NCI-H774 (cell line): ENCODE results near the gene MAML3.

Source experiments
- DNase-seq: peaks from one replicate; lab custom pipeline; 2025; lab: John Stamatoyannopoulos, UW

MAML3 gene

GRCh38 chr4:140003876-140004548 is 150.0 kb downstream of the MAML3 start:
- no peak for DNase-seq

DNA sequence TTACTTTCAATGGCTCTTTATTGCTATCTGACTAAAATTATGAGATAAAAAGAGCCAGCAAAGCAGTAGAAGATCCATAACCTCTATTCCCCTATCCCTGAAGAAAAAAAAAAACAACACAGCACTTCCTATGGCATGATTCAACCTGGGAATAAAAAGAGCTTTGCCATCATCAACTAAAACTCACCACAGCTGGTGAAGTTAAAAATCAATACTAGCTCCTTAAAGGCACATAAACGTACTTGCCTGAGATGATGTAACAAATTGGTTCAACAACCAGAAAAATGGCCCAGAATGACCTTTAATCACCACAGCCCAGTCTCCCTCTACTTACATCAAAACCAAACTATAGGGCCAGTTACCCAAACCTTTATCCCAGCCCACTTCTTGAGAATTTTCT is 153.8 kb downstream of the MAML3 start:
- no peak for DNase-seq

- DNase-seq: no peak
Measured at GRCh38 chr4:139988863-139989765, 164.9 kb downstream of the MAML3 start.

- DNase-seq: no peak
Measured at GRCh38 chr4:139987502-139987850, 166.5 kb downstream of the MAML3 start.

- DNase-seq: no peak
Measured at GRCh38 chr4:139986689-139987501, 167.1 kb downstream of the MAML3 start.

DNA sequence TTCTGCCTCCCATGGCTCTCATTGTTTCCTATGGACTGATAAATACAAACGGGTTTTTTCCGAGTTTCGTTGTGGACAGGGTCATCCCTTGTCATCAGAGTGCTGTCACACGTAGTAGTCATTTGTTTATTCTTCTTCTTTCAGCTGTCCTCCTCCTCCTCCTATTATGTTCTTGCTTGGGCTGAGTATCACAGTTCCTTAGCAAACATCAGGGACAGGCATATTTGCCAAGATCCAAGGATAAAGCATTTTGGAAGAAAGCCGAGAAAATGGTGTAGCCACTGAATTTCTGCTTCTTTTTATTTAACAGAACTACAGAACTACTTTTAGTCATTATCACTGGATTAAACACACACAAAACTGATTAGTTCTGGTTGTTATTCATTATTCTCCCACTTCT is 167.9 kb downstream of the MAML3 start:
- no peak for DNase-seq

DNA sequence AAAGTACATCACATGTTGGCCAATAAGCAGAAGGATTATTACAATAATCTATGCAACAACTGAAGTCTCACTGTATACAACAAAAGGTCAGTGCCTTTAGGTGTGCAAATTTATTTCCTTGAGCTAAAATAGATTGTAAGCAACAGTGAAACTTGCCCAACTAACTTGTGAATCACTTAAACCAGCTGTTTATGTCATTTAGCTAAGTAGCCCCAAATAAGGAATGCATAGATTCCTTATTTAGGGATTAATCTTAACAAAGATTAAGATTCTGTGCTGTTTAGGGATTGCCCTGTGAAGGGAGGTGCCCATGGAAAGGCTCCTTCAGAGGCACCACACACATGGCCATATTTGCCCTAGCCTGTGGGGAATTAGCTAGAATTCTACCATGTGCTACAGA is 168.6 kb downstream of the MAML3 start:
- DNase-seq: no peak

DNA sequence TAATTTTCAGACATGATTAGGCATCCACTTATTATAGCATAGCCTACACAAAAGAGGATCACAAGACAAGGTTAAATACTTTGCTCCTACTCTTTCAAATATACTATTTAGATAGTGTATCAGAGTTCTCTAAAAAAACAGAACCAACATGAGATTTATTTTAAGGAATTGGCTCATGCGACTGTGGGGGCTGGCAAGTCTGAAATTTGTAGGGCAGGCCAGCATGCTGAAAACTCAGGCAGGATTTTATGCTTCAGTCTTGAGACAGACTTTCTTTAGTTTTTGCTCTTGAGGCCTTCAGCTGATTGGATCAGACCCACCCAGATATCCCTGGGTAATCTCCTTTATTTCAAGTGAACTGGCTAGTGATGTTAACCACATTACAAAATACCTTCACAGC is 169.5 kb downstream of the MAML3 start:
- no peak for DNase-seq

- no peak for DNase-seq
Measured at GRCh38 chr4:139978692-139979091, 175.3 kb downstream of the MAML3 start.

- no peak for DNase-seq
Measured at GRCh38 chr4:139977838-139978609, 176.0 kb downstream of the MAML3 start.

DNA sequence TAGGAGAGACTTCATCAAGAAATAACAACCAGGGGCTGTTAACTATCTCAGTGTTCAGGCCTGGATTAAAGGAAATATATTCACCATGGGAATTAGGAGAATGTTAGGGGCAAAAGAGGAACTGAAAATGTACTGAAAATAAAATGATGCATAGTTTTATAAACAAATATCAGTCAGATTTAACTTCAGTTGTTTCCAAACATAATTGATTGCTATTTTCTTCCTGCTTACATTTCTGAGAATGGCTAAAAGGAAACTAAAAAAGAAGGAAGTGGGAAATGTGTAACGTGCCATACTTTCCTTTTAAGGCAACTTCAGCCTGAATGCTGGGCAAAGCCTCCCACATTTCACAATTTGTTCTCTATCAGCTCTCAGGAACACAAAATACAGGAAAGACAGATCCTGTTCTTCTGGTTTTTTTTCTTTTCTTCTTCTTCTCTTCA is 178.1 kb downstream of the MAML3 start:
- no peak for DNase-seq

DNA sequence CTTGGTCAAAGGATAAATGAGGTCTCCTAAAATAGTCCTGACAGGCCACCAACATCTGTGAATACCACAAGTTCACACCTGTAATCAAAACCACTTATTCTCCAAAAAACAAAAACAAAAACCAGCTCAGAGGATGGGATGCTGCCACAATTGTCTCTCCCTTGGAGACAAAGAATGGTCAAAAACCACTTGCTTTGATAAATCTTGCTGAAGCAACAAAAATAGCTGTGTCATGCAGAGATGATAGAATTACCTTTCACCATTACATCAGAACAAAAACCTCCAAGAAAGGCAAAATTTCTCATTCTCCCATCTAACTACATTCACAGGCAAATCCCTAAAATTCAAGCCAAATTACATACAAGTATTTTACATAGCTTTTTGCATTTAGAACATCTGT is 180.4 kb downstream of the MAML3 start:
- no peak for DNase-seq

DNA sequence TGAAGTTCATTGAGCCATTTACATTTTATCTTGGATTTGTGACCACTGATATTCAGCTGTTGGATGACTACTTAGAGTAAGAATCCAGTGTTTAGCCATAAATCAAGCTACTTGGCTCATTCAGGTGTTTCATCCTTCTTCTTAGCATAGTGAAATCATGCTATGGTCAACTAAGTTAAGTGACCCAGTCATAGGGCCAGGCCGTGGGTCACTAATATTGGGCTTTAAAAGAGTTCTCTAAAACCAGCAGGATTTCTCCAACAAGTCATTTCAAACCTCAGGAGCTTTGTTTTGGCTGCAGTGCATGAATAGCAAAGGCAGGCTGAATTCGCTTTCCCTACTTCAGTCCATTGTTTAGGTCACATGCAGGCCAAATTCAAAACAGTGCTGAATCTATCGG is 181.0 kb downstream of the MAML3 start:
- DNase-seq: no peak

DNA sequence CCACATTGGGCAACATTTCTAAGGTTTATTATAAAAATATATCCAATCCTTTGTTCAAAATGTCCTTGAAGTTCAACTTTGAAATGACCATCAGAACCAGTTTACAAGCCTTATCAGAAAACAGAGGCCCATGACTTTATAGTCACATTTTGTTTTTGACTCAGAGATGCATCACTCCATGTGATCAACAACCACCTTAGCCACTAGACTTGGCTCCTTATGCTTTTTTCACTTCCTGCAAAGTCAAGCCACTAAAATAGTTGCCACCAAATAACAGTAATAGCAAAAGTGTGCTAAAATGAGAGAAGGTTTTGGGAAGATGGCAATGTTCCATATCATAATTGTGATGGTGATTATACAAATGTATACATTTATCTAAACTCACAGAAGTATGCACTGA is 181.7 kb downstream of the MAML3 start:
- DNase-seq: no peak

DNA sequence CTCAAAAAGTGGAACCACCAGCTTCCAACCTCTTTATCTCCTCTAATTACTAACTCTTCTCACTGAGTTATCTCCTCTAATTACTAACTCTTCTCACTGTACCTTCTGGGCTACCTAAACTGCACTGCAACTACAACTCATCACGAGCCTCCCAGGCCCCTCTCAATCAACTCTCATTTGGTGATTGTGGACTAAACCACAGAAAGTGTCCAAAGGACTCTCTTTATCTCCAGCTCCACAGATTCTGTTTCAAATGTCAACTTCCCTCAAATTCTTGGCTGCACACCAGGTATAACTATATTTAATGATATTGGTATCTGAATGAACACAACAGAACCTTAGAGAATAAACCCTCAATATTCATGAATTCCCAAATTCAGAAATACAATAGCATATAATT is 182.9 kb downstream of the MAML3 start:
- no peak for DNase-seq

DNA sequence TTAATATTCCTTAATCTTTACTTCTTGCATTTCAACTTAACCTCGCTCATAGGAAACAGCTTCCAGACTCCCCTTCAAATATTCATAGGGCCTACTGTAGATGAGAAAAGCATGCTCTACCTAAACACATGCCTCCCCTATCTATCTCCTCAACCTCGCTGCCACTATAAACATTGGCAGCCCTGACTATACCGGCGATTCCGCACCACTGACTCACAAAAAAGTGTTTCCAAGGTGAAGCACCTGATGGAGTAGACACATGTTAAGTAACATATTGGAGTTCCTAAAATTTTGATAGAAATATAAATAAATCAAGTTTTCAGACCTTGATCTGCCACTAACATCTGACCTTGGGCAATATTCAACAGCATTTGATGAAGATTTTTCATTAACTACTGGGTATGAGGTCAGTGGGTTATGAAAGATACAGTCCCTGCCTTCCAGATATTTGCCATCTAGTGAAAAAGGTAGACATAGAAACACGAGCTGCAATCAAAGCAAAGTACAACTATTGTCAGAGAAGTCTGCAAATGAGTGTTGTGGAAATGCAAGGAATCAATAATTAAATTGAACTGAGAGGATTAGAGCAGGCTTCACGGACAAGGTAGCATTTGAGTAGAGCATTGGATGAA is 184.2 kb downstream of the MAML3 start:
- no peak for DNase-seq

DNA sequence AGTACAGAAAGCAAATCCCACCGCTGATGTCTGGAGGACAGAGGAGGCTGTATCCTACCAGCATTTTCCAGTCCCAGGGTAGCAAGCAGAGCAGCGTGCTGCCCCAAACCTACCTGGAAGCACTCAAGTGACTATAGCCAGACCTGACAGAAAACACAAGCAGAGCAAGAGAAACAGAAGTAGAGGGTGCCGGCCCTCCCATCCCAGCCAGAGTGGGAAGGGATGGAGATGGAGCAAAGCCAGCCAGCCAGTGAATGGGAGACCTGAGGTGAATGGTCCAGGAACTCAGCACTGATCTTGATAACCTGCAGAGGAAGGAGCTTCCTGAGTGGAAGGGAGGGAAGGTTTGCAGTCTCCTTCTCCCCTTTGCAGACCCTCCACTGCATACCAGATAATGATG is 185.2 kb downstream of the MAML3 start:
- no peak for DNase-seq

- no peak for DNase-seq
Measured at GRCh38 chr4:139966383-139966782, 187.6 kb downstream of the MAML3 start.

- DNase-seq: no peak
Measured at GRCh38 chr4:139965789-139966188, 188.2 kb downstream of the MAML3 start.

DNA sequence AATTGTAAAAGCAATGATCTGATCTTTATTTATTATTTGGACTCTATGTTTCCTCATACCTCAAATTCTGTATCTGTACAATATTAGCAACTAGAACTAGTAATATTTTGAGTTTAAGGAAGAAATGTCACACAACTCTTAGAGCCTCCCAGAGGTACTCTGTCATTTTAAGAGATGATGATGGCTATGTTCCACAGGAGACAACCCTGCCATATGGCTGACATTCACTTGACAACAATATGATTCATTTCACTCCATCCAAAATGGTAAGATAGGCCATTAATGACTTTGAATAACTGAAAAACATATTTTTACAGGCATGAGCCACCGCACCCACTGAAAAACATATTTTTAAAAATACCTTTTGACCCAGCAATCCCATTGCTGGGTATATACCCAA is 190.3 kb downstream of the MAML3 start:
- DNase-seq: no peak

- DNase-seq: no peak
Measured at GRCh38 chr4:139962130-139962684, 191.8 kb downstream of the MAML3 start.
